ENCODE results near the gene HEATR1. TPM values are rescaled to one million over a fixed set of nuclear protein-coding genes. Genes with fewer than 3 reads are reported as not detected.

The HEATR1 gene
- total and polyA plus RNA-seq, 4 donors = 3.3 to 19.4 (median 9.6) TPM

DNA sequence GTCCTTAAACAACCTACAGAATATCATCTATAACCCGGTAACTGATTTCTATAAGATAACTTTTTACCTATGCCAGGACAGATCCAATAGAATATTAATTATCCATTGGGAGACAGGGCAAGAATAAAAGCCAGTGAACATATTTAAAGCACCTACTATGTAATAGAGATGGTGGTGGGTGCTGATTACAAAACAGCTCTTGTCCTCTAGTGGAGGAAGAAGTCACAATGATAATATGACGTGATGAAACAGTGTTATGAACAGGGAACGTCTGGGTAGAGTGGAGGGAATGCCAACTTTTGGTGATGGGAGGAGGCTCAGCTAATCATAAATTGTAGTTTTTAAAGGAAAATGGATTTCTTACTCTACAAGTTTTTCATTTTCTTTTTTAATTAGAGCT is 78.2 kb downstream of the HEATR1 start:
- Histone ChIP-seq H3K4me1 (ENCODE audit: control insufficient read depth in 4 of 4, insufficient read depth in 4 of 4, low read length in 3 of 4) (peaks cover 1 to 25% (median 16%) of the 10 kb centered on the region in 4 donors), H3K36me3 (ENCODE audit: control insufficient read depth in 4 of 4, insufficient read depth in 3 of 4, low read depth in 1 of 4, low read length in 3 of 4) (peaks cover 7 to 19% (median 16%) of the 10 kb centered on the region in 4 donors), H3K27me3 (ENCODE audit: control insufficient read depth in 4 of 4, insufficient read depth in 4 of 4, low read length in 3 of 4) (no peaks in the 10 kb centered on the region), H3K27ac (ENCODE audit: low read depth in 1 of 2, low read length in 2 of 2) (no peak overlapping the region), H3K9ac (ENCODE audit: low read depth in 1 of 2, low read length in 2 of 2) (no peak overlapping the region), H3K9me3 (ENCODE audit: control insufficient read depth in 4 of 4, low read length in 3 of 4) (no peaks in the 10 kb centered on the region), H3K4me3 (ENCODE audit: low read depth in 1 of 3, low read length in 3 of 3) (no peak overlapping the region)
- TF ChIP-seq HNF4G (IDR thresholded peaks at IDR 0.05) (no peak), TAF1 (conservative IDR thresholded peaks at IDR 0.05) (no peak), GABPA (IDR thresholded peaks at IDR 0.05 in 1 of 2, conservative IDR thresholded peaks at IDR 0.05 in 1 of 2) (no peak), FOXA2 (IDR thresholded peaks at IDR 0.05) (no peak), SP1 (IDR thresholded peaks at IDR 0.05) (no peak), NR2F2 (IDR thresholded peaks at IDR 0.05) (no peak), RXRA (IDR thresholded peaks at IDR 0.05) (no peak), YY1 (IDR thresholded peaks at IDR 0.05) (no peak), JUND (IDR thresholded peaks at IDR 0.05) (no peak), HNF4A (conservative IDR thresholded peaks at IDR 0.05) (no peak), ZBTB33 (IDR thresholded peaks at IDR 0.05) (no peak), FOXA1 (IDR thresholded peaks at IDR 0.05) (no peak), CTCF (IDR thresholded peaks at IDR 0.05; ENCODE audit: low read depth, low read length, missing input control) (no peak), MAX (IDR thresholded peaks at IDR 0.05) (no peak), EGR1 (IDR thresholded peaks at IDR 0.05; ENCODE audit: low read depth in 2 of 2) (no peak), RAD21 (IDR thresholded peaks at IDR 0.05) (no peak)
- TF ChIP-seq, protein P1, sequence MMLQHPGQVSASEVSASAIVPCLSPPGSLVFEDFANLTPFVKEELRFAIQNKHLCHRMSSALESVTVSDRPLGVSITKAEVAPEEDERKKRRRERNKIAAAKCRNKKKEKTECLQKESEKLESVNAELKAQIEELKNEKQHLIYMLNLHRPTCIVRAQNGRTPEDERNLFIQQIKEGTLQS (IDR thresholded peaks at IDR 0.05) = no peak
- TF ChIP-seq, protein P2, sequence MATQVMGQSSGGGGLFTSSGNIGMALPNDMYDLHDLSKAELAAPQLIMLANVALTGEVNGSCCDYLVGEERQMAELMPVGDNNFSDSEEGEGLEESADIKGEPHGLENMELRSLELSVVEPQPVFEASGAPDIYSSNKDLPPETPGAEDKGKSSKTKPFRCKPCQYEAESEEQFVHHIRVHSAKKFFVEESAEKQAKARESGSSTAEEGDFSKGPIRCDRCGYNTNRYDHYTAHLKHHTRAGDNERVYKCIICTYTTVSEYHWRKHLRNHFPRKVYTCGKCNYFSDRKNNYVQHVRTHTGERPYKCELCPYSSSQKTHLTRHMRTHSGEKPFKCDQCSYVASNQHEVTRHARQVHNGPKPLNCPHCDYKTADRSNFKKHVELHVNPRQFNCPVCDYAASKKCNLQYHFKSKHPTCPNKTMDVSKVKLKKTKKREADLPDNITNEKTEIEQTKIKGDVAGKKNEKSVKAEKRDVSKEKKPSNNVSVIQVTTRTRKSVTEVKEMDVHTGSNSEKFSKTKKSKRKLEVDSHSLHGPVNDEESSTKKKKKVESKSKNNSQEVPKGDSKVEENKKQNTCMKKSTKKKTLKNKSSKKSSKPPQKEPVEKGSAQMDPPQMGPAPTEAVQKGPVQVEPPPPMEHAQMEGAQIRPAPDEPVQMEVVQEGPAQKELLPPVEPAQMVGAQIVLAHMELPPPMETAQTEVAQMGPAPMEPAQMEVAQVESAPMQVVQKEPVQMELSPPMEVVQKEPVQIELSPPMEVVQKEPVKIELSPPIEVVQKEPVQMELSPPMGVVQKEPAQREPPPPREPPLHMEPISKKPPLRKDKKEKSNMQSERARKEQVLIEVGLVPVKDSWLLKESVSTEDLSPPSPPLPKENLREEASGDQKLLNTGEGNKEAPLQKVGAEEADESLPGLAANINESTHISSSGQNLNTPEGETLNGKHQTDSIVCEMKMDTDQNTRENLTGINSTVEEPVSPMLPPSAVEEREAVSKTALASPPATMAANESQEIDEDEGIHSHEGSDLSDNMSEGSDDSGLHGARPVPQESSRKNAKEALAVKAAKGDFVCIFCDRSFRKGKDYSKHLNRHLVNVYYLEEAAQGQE (IDR thresholded peaks at IDR 0.05) = no peak
- DNase-seq (ENCODE audit: low spot score) = no peak
- WGBS = 66% methylated on average over 3 of the region's 3 CpGs

Data from liver (tissue), 9 donors.